A549 (cell line): ENCODE measurements around the gene FAM110C. TPM values are rescaled to one million over a fixed set of nuclear protein-coding genes. Genes with fewer than 3 reads are reported as not detected.

Source experiments
- ATAC-seq, 2 experiments: fragments of 200-7000 bp in 1 of 2; fragments of >200 bp in 1 of 2; cut with Nextera tagmentation in 1 of 2; cut with Tn5 transposase in 1 of 2; 3 replicates each; pipeline versions ENCODE4 v1.8.0 to v1.9.1; 2018 to 2020; ENCODE audit warnings: mild to moderate bottlenecking in 1 of 2, moderate library complexity in 1 of 2
- CTCF ChIA-PET: fragments of 300-600 bp; sonication (Branson Sonifier 250); formaldehyde crosslinking; extraction: SDS; loops from one replicate; lab custom pipeline; 2021; ENCODE audit warnings: antibody characterized with exemption, inconsistent platforms; lab: Yijun Ruan, JAX
- POLR2A ChIA-PET: fragments of 350-600 bp; formaldehyde crosslinking; extraction: SDS; loops from one replicate; lab custom pipeline; 2021; ENCODE audit warnings: antibody characterized with exemption, inconsistent platforms; lab: Yijun Ruan, JAX
- DNase-seq, 2 experiments: peaks; one replicate each; pipeline versions ENCODE4 v3.0.0 to v3.0.0-alpha.2; 2011 to 2016; ENCODE audit warnings: low read depth in 1 of 2, low spot score in 1 of 2
- FAIRE-seq: peaks from 2 replicates; lab custom pipeline; 2011; peaks lifted over from hg19 to GRCh38; lab: Jason Lieb, UNC
- H3K27ac ChIP-seq, 2 experiments: fragments of >200 bp; sonication (Bioruptor Twin); formaldehyde crosslinking; 3 replicates each; pipeline ENCODE4 v1.5.1; 2016 to 2017
- H3K4me1 ChIP-seq: fragments of >200 bp; sonication (Bioruptor Twin); formaldehyde crosslinking; 3 replicates; pipeline ENCODE4 v1.6.1; 2016
- H3K4me2 ChIP-seq: fragments of >200 bp; sonication (Bioruptor Twin); formaldehyde crosslinking; 3 replicates; pipeline ENCODE4 v1.6.1; 2016
- H3K4me3 ChIP-seq: fragments of >200 bp; sonication (Bioruptor Twin); formaldehyde crosslinking; 3 replicates; pipeline ENCODE4 v1.5.1; 2016
- H3K9me3 ChIP-seq: fragments of >200 bp; sonication (Bioruptor Twin); formaldehyde crosslinking; 3 replicates; pipeline ENCODE4 v1.6.1; 2016
- ATOH8 ChIP-seq: fragments of 250-450 bp; sonication (Bioruptor Pico); IDR thresholded peaks from 2 replicates; pipeline ENCODE4 v1.5.0; 2020; ENCODE audit warnings: low read depth, mild to moderate bottlenecking, moderate library complexity
- CBX2 ChIP-seq: fragments of 200-600 bp; sonication (generic); IDR thresholded peaks from 2 replicates; pipeline ENCODE4 v1.6.1; 2016; ENCODE audit warnings: low read depth, mild to moderate bottlenecking, borderline replicate concordance
- CHD2 ChIP-seq: fragments of 150-350 bp; IDR thresholded peaks from 2 replicates; pipeline ENCODE4 v1.6.1; 2014; ENCODE audit warnings: low read length; ENCODE audit not compliant: partially characterized antibody
- CHD4 ChIP-seq: fragments of 200-600 bp; sonication (generic); IDR thresholded peaks from 2 replicates; pipeline ENCODE4 v1.6.1; 2016; ENCODE audit warnings: antibody characterized with exemption, mild to moderate bottlenecking, borderline replicate concordance
- EHF ChIP-seq: fragments of 250-450 bp; sonication (Bioruptor Pico); IDR thresholded peaks from 2 replicates; pipeline ENCODE4 v1.5.0; 2020; ENCODE audit warnings: mild to moderate bottlenecking
- EHMT2 ChIP-seq: fragments of 200-600 bp; sonication (generic); IDR thresholded peaks from 2 replicates; pipeline ENCODE4 v1.6.1; 2016; ENCODE audit warnings: antibody characterized with exemption, low read depth, mild to moderate bottlenecking, moderate library complexity
- EP300 ChIP-seq, 2 experiments: fragments of >200 bp; sonication (Bioruptor Twin); formaldehyde crosslinking; IDR thresholded peaks; 2 replicates in 1 of 2; 3 replicates in 1 of 2; pipeline ENCODE4 v1.6.1; 2016 to 2017
- ESRRA ChIP-seq: fragments of 150-350 bp; IDR thresholded peaks from 2 replicates; pipeline ENCODE4 v1.6.1; 2014; ENCODE audit warnings: mild to moderate bottlenecking, low read length, borderline replicate concordance
- FOSL2 ChIP-seq, 2 experiments: fragments of 450-650 bp in 1 of 2; fragments of >200 bp in 1 of 2; sonication (Bioruptor Twin) in 1 of 2; formaldehyde crosslinking; IDR thresholded peaks; 2 replicates each; pipeline versions ENCODE4 v1.5.0 to v1.6.1; 2016 to 2020; ENCODE audit warnings: mild to moderate bottlenecking in 1 of 2, moderate library complexity in 1 of 2
- HMGXB4 ChIP-seq: fragments of 250-450 bp; sonication (Bioruptor Pico); IDR thresholded peaks from 2 replicates; pipeline ENCODE4 v1.5.0; 2021; ENCODE audit warnings: mild to moderate bottlenecking, moderate library complexity, borderline replicate concordance
- HOXA7 ChIP-seq: fragments of 250-450 bp; sonication (Bioruptor Pico); IDR thresholded peaks from 2 replicates; pipeline ENCODE4 v1.5.0; 2020; ENCODE audit warnings: mild to moderate bottlenecking, moderate library complexity
- HOXB13 ChIP-seq: fragments of 250-450 bp; sonication (Bioruptor Pico); IDR thresholded peaks from 2 replicates; pipeline ENCODE4 v1.5.0; 2020; ENCODE audit warnings: low read depth, mild to moderate bottlenecking, moderate library complexity
- JUNB ChIP-seq: fragments of >200 bp; sonication (Bioruptor Twin); formaldehyde crosslinking; IDR thresholded peaks from 2 replicates; pipeline ENCODE4 v1.6.1; 2016
- KDM5A ChIP-seq: fragments of 200-600 bp; sonication (generic); IDR thresholded peaks from 2 replicates; pipeline ENCODE4 v1.6.1; 2016; ENCODE audit warnings: antibody characterized with exemption, mild to moderate bottlenecking
- MAX ChIP-seq: IDR thresholded peaks from 2 replicates; pipeline ENCODE4 v1.6.1; 2012
- MAZ ChIP-seq: fragments of 150-350 bp; IDR thresholded peaks from 2 replicates; pipeline ENCODE4 v1.6.1; 2014; ENCODE audit warnings: antibody characterized with exemption, low read depth, low read length, borderline replicate concordance
- NR3C1 ChIP-seq: fragments of >200 bp; sonication (Bioruptor Twin); formaldehyde crosslinking; IDR thresholded peaks from 3 replicates; pipeline ENCODE4 v1.6.1; 2017
- POLR2A ChIP-seq: IDR thresholded peaks from 2 replicates; pipeline ENCODE4 v1.6.1; 2012; ENCODE audit warnings: mild to moderate bottlenecking, low read length
- RAD21 ChIP-seq, 2 experiments: fragments of >200 bp in 1 of 2; sonication (Bioruptor Twin) in 1 of 2; formaldehyde crosslinking in 1 of 2; IDR thresholded peaks in 1 of 2; conservative IDR thresholded peaks in 1 of 2; 2 replicates in 1 of 2; 3 replicates in 1 of 2; pipeline ENCODE4 v1.6.1; 2012 to 2018; ENCODE audit warnings: inconsistent platforms in 1 of 2
- RCOR1 ChIP-seq: fragments of 150-350 bp; IDR thresholded peaks from 2 replicates; pipeline ENCODE4 v1.6.1; 2014; ENCODE audit warnings: antibody characterized with exemption, low read length, low read depth
- RNF2 ChIP-seq: fragments of 200-600 bp; sonication (generic); IDR thresholded peaks from 2 replicates; pipeline ENCODE4 v1.6.1; 2016; ENCODE audit warnings: low read depth, mild to moderate bottlenecking, antibody characterized with exemption, moderate library complexity, borderline replicate concordance
- SREBF2 ChIP-seq: fragments of 450-650 bp; IDR thresholded peaks from 2 replicates; pipeline ENCODE4 v1.6.1; 2014; ENCODE audit warnings: mild to moderate bottlenecking, moderate library complexity
- TFCP2L1 ChIP-seq: fragments of 250-450 bp; sonication (Bioruptor Pico); IDR thresholded peaks from 2 replicates; pipeline ENCODE4 v1.5.0; 2021; ENCODE audit warnings: mild to moderate bottlenecking
- USF2 ChIP-seq: fragments of 450-650 bp; IDR thresholded peaks from 2 replicates; pipeline ENCODE4 v1.6.1; 2014; ENCODE audit warnings: antibody characterized with exemption
- ZNF302 ChIP-seq: fragments of 250-450 bp; sonication (Bioruptor Pico); IDR thresholded peaks from 2 replicates; pipeline ENCODE4 v1.9.0; 2021; ENCODE audit warnings: inconsistent platforms, mild to moderate bottlenecking, moderate library complexity
- ZSCAN20 ChIP-seq: fragments of 250-450 bp; sonication (Bioruptor Pico); IDR thresholded peaks from 2 replicates; pipeline ENCODE4 v1.8.0; 2022; ENCODE audit warnings: mild to moderate bottlenecking, moderate library complexity
- WGBS: methylation state at CpG from one replicate; pipeline ENCODE4 v1.1.6; 2017; ENCODE audit errors: missing lambda C conversion rate; 5-methylcytosine and 5-hydroxymethylcytosine counted together
- polyA plus RNA-seq, 4 experiments: library from polyadenylated mRNA; depleted of rRNA in 3 of 4; stranded (reverse); fragments of >200 nt; fragmentation: RNase III in 1 of 4; extraction: RNeasy Plus Mini Kit Qiagen cat#74134 plus additional on column Dnase treatment in 1 of 4; gene quantifications; 2 replicates in 3 of 4; 3 replicates in 1 of 4; pipeline ENCODE4 v1.2.3, GENCODE V29; 2011 to 2017
- TF ChIP-seq, protein P1 (sequence below): fragments of >200 bp; sonication (Bioruptor Twin); formaldehyde crosslinking; IDR thresholded peaks from 3 replicates; pipeline ENCODE4 v1.5.1; 2016

Gene FAM110C
- polyA plus RNA-seq, 2 of the 4 experiments (the other 2 are of a cell fraction): 0.08 to 0.35 TPM

DNA sequence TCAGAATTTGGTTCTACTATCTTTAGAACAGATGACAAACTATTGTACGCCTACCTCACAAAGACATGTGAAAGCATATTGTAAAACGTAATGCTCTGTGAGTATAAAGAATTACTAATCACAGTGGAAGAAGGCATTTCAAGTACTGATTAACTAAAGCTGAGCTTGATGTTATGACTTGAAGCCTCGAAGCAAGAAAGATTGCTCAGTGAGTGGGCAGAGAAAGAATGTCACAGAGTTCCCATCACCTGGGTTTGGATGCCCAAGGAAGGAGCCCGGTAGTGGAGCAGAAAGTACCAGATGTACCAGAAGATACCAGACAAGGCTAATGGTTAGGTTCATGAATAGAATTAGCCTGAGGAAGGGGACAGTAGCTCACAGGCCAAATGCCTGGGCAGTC, 39.5 kb upstream of the FAM110C start:
- ChIA-PET CTCF (no interaction called here), POLR2A (no interaction called here)
- TF ChIP-seq ZNF302 (CRISPR knock-in tag): no peak
- TF ChIP-seq POLR2A: no peak
- no peak for TF ChIP-seq CBX2
- TF ChIP-seq HOXB13 (CRISPR knock-in tag): no peak
- no peak for TF ChIP-seq RCOR1
- no peak for TF ChIP-seq EHMT2
- no peak for TF ChIP-seq JUNB
- no peak for TF ChIP-seq MAZ
- no peak for TF ChIP-seq NR3C1
- TF ChIP-seq ATOH8 (CRISPR knock-in tag): no peak
- TF ChIP-seq HMGXB4 (CRISPR knock-in tag): no peak
- TF ChIP-seq ZSCAN20: no peak
- no peak for TF ChIP-seq ESRRA
- TF ChIP-seq RAD21 (conservative IDR thresholded peaks at IDR 0.05 in 1 of 2, IDR thresholded peaks at IDR 0.05 in 1 of 2): no peak
- TF ChIP-seq FOSL2 (IDR thresholded peaks at IDR 0.05): no peak
- no peak for TF ChIP-seq FOSL2 (CRISPR knock-in tag; IDR thresholded peaks at IDR 0.05)
- H3K27ac ChIP-seq: no peak overlapping the region
- H3K9me3 ChIP-seq: no peaks in the 10 kb centered on the region
- WGBS: 8% methylated on average over 4 of the region's 4 CpGs
- DNase-seq (no peak), FAIRE-seq (no peak), ATAC-seq (no peak)
- H3K4me2 ChIP-seq: no peak overlapping the region
- no peaks in the 10 kb centered on the region for H3K4me1 ChIP-seq
- H3K4me3 ChIP-seq: no peak overlapping the region

DNA sequence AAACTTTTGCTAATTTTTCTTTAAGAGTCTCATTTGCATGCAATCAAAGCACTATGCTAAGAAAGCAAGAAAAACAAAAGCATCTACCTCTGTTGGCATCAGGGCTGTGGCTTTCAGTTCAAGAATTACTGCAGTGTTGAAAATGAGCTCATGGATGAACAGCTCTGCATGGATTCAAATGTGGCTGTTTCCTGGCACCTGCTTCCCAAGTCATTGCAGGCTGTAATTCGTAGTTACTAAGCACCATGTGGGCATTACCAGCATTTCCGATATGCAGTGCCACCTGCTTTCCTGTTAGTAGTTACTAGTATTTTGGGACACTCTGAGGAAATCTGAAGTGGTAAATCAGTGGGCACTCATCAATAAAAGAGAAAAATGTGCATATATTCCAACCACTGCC, 37.8 kb upstream of the FAM110C start:
- no peak overlapping the region for H3K27ac ChIP-seq
- ChIA-PET POLR2A (no interaction called here), CTCF (no interaction called here)
- 11% methylated on average over 2 of the region's 2 CpGs for WGBS
- H3K9me3 ChIP-seq: no peaks in the 10 kb centered on the region
- H3K4me1 ChIP-seq: no peaks in the 10 kb centered on the region
- TF ChIP-seq CHD2: no peak
- TF ChIP-seq HOXA7 (CRISPR knock-in tag): no peak
- no peak for TF ChIP-seq EHF
- no peak for TF ChIP-seq CHD4
- no peak for TF ChIP-seq USF2
- no peak for TF ChIP-seq KDM5A
- TF ChIP-seq JUNB: no peak
- no peak for TF ChIP-seq EP300 (IDR thresholded peaks at IDR 0.05)
- TF ChIP-seq SREBF2: no peak
- TF ChIP-seq, protein P1, sequence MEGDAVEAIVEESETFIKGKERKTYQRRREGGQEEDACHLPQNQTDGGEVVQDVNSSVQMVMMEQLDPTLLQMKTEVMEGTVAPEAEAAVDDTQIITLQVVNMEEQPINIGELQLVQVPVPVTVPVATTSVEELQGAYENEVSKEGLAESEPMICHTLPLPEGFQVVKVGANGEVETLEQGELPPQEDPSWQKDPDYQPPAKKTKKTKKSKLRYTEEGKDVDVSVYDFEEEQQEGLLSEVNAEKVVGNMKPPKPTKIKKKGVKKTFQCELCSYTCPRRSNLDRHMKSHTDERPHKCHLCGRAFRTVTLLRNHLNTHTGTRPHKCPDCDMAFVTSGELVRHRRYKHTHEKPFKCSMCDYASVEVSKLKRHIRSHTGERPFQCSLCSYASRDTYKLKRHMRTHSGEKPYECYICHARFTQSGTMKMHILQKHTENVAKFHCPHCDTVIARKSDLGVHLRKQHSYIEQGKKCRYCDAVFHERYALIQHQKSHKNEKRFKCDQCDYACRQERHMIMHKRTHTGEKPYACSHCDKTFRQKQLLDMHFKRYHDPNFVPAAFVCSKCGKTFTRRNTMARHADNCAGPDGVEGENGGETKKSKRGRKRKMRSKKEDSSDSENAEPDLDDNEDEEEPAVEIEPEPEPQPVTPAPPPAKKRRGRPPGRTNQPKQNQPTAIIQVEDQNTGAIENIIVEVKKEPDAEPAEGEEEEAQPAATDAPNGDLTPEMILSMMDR: no peak
- TF ChIP-seq TFCP2L1 (CRISPR knock-in tag): no peak
- TF ChIP-seq CBX2: no peak
- TF ChIP-seq MAX: no peak
- TF ChIP-seq RNF2: no peak
- no peak overlapping the region for H3K4me2 ChIP-seq
- ATAC-seq (no peak), FAIRE-seq (no peak), DNase-seq (no peak)
- no peak overlapping the region for H3K4me3 ChIP-seq
